Measurements from ENCODE around the gene DEFB127.
"Not testable (repeated sequence)": the region's sequence is repeated elsewhere in the genome, so short reads cannot be mapped to it uniquely, and the experiment has no call there.

The DEFB127 gene

GRCh38 chr20:157154-157553 is at the start of gene DEFB127:
DEFB127 (plus strand) TSS chr20:157454; CDS start chr20:157545, 91 bp downstream.
- DNase-seq (ENCODE audit: low spot score): no peak

GRCh38 chr20:112396-112795 is 44.9 kb upstream of the DEFB127 start:
- no peak for DNase-seq (ENCODE audit: low spot score)

- DNase-seq (ENCODE audit: low spot score): no peak
Measured at GRCh38 chr20:117518-117917, 39.7 kb upstream of the DEFB127 start.

GRCh38 chr20:129786-130323 is 27.4 kb upstream of the DEFB127 start:
- DNase-seq (ENCODE audit: low spot score): not testable (repeated sequence)

GRCh38 chr20:137668-138490 is 19.4 kb upstream of the DEFB127 start:
- no peak for DNase-seq (ENCODE audit: low spot score)

GRCh38 chr20:142290-142689 is 15.0 kb upstream of the DEFB127 start, which contains the start of gene DEFB126:
DEFB126 (plus strand) TSS chr20:142590; CDS start chr20:142629, 39 bp downstream.
- DNase-seq (ENCODE audit: low spot score): no peak

- DNase-seq (ENCODE audit: low spot score): no peak
Measured at GRCh38 chr20:145877-146276, 11.4 kb upstream of the DEFB127 start.

- DNase-seq (ENCODE audit: low spot score): no peak
Measured at GRCh38 chr20:152131-152530, 5.1 kb upstream of the DEFB127 start.

GRCh38 chr20:164618-165017 is 7.4 kb downstream of the DEFB127 start:
- no peak for DNase-seq (ENCODE audit: low spot score)

GRCh38 chr20:168876-169275 is 11.6 kb downstream of the DEFB127 start:
- no peak for DNase-seq (ENCODE audit: low spot score)

GRCh38 chr20:184288-184687 is 27.0 kb downstream of the DEFB127 start:
- DNase-seq (ENCODE audit: low spot score): no peak

GRCh38 chr20:187733-188132 is 30.5 kb downstream of the DEFB127 start:
- no peak for DNase-seq (ENCODE audit: low spot score)

GRCh38 chr20:189611-190010 is 32.4 kb downstream of the DEFB127 start, which contains the start of gene DEFB128:
DEFB128 (minus strand) TSS chr20:189711; CDS start chr20:189623, 88 bp downstream.
- no peak for DNase-seq (ENCODE audit: low spot score)

GRCh38 chr20:198225-198624 is 41.0 kb downstream of the DEFB127 start:
- DNase-seq (ENCODE audit: low spot score): no peak

- DNase-seq (ENCODE audit: low spot score): no peak
Measured at GRCh38 chr20:199996-200395, 42.7 kb downstream of the DEFB127 start.

GRCh38 chr20:203630-204029 is 46.4 kb downstream of the DEFB127 start:
- not testable (repeated sequence) for DNase-seq (ENCODE audit: low spot score)

Measured in left forelimb (tissue), 1 donor.